ENCODE results near the gene ENAH.
"Not testable (repeated sequence)": the region's sequence is repeated elsewhere in the genome, so short reads cannot be mapped to it uniquely, and the experiment has no call there.

The ENAH gene

DNA sequence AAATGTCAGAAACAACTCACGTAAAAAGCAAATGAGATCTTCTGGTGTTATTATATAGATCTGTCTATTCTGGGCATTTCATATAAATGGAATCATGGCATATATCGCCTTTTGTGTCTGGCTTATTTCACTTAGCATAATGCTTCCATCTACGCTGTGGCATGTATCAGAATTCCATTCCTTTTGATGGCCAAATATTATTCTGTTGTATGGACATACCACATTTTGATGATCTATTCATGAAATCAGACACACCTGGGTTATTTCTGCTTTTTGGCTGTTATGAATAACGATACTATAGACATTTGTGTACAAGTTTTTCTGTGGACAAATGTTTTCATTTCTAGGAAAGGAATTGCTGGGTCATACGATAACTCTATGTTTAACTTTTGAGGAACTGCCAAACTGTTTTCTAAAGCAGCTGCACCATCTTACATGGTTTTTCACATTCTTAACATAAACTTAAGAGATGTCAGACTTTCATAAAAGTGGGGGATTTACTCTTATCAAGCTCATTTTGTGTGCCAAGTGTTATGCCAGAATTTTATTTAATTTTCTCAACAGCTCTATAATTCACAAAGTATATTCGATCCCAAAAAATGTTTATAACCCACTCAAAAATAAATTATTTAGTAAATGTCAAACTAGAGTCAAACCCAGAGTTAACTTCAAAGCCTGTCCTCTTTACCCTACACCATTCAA lies 7.6 kb downstream of the ENAH start:
- no peak for DNase-seq (ENCODE audit: low read depth)

- DNase-seq (ENCODE audit: low read depth), result no peak
Measured at GRCh38 chr1:225644666-225645065, 8.3 kb downstream of the ENAH start.

- DNase-seq (ENCODE audit: low read depth), result no peak
Measured at GRCh38 chr1:225642177-225642576, 10.7 kb downstream of the ENAH start.

DNA sequence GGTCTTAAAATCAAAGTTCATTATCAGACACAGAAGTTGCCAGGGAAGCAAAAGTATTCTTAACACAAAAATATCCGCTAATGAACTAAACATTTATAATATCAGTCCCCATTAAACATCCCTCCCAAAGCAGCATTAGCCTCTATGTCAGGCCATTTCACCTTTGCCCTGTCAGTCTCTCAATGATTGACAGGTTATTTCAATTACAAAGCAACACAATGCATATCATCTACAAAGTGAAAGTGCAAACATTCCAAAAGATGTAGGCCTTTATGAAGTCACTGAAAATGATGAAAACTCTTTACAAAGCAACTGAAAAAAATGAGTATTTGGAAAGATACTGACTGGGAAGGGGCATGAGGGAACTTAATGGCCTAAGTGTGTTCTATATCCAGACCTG lies 14.1 kb downstream of the ENAH start:
- no peak for DNase-seq (ENCODE audit: low read depth)

GRCh38 chr1:225637651-225638199 lies 15.2 kb downstream of the ENAH start:
- no peak for DNase-seq (ENCODE audit: low read depth)

DNA sequence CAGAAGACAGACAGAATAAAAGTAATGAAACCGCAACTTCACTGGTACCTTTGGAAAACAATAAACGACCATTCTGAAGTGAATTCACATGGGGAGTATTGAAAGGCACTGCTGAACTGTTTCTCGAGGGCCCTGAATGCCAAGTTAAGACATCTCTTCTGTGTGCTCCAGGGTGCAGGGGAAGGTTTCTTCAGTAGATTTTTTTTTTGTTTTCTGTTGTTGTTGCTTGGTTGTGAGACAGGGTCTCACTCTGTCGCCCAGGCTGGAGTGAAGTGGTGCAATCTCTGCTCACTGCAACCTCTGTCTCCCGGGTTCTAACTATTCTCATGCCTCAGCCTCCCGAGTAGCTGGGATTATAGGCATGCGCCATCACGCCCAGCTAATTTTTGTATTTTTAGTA lies 15.9 kb downstream of the ENAH start:
- DNase-seq (ENCODE audit: low read depth), result not testable (repeated sequence)

- no peak for DNase-seq (ENCODE audit: low read depth)
Measured at GRCh38 chr1:225635649-225636048, 17.3 kb downstream of the ENAH start.

- DNase-seq (ENCODE audit: low read depth), result not testable (repeated sequence)
Measured at GRCh38 chr1:225632836-225633235, 20.1 kb downstream of the ENAH start.

DNA sequence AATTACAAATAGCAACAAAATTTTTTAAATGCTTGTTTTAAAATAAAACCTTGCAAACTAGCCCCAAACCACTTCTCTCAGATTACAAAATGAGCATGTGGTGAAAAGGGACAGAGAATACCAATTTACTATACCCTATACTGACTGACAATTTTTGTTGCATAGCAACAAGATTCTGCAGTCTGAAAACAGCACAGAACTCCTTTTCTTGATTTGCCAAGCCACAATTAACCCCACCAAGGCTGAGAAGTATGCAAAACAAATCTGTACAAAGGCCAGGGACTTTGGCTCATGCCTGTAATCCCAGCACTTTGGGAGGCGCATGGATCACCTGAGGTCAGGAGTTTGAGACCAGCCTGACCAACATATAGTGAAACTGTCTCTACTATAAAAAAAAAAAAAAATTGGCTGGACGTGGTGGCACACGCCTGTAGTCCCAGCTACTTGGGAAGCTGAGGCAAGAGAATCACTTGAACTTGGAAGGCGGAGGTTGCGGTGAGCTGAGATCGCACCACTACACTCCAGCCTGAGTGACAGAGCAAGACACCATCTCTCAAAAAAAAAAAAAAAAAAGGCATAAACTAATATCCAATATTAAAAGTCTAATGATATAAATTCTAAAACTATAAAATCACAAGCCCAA lies 21.8 kb downstream of the ENAH start:
- DNase-seq (ENCODE audit: low read depth), result no peak

- no peak for DNase-seq (ENCODE audit: low read depth)
Measured at GRCh38 chr1:225629483-225629882, 23.4 kb downstream of the ENAH start.

- DNase-seq (ENCODE audit: low read depth), result not testable (repeated sequence)
Measured at GRCh38 chr1:225628794-225629193, 24.1 kb downstream of the ENAH start.

GRCh38 chr1:225627304-225627947 lies 25.5 kb downstream of the ENAH start:
- no peak for DNase-seq (ENCODE audit: low read depth)

DNA sequence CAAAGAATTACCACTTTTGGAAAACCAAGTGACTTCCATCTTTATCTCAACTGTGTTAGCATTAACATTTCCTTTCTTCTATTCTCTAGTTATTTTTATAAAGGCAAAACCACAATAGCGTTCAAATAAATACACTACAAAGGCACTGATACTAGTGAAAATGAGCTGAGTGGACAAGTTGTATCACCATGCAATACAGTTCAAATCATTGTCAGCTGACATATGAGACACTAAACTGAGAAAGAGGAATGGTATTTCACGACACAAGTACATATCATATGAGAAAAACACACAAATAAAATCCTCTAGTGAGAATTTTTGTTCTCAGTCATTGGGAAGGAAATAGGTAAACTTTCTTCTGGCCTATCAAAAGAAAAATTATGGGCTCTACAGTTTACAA lies 26.2 kb downstream of the ENAH start:
- no peak for DNase-seq (ENCODE audit: low read depth)

DNA sequence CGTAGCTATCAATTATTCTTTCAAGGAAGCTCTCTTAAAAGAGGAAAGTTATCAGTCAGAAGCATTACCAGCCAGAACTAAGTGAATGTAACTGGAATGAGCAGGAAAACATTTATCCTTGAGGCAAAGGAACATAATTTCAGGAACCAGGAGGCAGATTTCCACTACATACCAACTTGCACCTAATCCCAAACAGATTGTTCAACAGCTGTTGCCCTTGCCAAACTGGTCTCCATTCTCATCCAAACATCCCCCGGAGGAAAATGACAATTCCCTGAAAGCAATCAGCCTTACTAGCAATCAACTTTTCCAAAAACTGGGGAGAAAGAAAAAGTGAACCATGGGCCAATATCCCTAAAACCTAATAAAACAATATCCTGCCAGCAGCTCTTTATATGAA lies 35.0 kb downstream of the ENAH start:
- no peak for DNase-seq (ENCODE audit: low read depth)

DNA sequence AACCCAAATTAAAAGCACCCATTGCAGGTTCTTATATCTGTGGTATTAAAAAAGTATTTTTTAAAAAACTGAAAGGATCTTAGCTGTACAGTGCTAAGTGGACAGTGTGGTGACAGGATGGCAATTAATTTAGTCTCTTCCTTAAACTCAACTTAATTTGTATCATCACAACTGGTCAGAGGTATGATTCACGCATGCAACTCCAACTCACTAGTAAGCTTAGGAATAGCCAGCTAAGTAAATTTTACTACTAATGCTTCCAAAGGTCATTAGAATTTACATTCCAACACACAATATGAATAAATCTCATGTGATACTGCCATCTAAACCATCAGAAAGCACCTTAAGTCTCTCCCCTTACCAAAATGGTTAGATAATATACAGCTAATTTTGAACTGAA lies 35.4 kb downstream of the ENAH start:
- DNase-seq (ENCODE audit: low read depth), result no peak

GRCh38 chr1:225615403-225615790 lies 37.5 kb downstream of the ENAH start:
- not testable (repeated sequence) for DNase-seq (ENCODE audit: low read depth)

DNA sequence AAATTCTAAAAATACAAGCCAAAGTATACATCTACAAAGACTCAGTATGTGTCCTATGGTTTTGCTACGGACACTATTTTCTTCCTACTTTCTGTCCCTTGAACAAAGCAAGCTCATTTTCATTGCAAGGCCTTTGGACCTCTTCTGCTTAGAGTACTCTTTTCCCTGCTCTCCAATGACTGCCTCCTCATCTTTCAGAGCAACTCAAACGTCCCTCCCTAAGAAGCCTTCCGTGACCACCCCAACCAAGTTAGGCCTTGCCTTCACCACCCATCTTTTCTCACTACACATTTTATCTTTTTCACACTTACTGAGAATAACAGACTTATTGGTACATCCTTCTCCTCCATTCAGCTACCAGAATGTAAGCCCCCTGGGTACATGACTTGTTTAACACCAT lies 39.9 kb downstream of the ENAH start:
- DNase-seq (ENCODE audit: low read depth), result no peak

- no peak for DNase-seq (ENCODE audit: low read depth)
Measured at GRCh38 chr1:225612287-225612686, 40.6 kb downstream of the ENAH start.

GRCh38 chr1:225611537-225612223 lies 41.2 kb downstream of the ENAH start:
- no peak for DNase-seq (ENCODE audit: low read depth)

- DNase-seq (ENCODE audit: low read depth), result no peak
Measured at GRCh38 chr1:225610539-225610938, 42.4 kb downstream of the ENAH start.

DNA sequence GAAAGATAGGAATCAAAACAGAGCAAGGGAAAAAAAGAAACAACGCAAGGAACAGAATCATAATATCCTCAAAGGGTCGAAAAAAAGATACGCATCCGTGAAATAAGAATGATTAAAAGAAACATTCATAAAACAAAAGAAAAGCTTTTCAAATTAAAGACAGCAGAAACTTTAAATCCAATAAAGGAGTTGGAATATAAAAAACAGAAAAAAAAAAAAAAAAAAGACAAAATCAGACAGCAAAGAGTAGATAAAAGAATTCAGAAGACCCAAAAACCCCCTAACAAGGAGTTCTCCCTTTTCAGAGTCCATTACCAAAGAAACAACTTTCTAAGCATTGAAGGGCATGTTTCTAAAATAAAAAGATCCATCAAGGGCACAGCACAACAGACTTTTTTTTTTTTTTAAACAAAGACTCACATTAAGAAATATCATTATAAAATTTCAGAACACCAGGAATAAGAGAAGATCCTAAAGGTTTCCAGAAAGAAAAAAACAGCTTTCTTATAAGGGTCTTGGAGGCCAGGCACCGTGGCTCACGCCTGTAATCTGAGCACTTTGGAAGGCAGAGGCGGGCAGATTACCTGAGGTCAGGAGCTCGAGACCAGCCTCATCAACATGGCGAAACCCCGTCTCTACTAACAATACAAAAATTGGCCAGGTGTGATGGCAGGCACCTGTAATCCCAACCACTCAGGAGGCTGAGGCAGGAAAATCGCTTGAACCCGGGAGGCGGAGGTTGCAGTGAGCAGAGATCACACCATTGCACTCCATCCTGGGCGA lies 44.7 kb downstream of the ENAH start:
- no peak for DNase-seq (ENCODE audit: low read depth)

DNA sequence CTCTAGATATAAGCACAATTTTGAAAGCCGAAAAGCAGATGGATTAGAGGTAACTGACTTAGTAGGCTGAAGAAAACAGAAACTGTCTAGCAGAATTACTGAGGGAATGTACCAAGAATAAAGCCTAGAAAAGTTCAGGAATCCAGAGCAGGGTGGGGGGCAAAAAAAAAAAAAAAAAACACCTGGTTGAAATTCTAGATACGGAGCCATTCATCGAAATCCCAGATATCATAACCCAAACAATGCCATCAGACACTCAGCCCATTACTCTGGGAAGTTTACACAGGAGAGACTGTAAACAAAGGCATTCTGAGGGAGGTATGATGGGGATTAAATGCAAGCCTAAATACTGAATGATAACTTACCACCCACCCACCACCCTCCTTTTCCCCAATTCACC lies 45.6 kb downstream of the ENAH start:
- no peak for DNase-seq (ENCODE audit: low read depth)
